Measurements from ENCODE around the gene TP73. TPM values are rescaled to one million over a fixed set of nuclear protein-coding genes. Genes with fewer than 3 reads are reported as not detected.

The TP73 gene
- total RNA-seq, 2 experiments from 2014 or later, result not detected

- Mint-ChIP-seq H3K4me3 (no peak overlapping the region), H3K36me3 (ENCODE audit: low read depth) (peaks cover 47% of the 10 kb centered on the region), H3K4me1 (ENCODE audit: low read depth) (peaks cover 17% of the 10 kb centered on the region), H3K9me3 (no peaks in the 10 kb centered on the region), H3K27ac (no peak overlapping the region), H3K27me3 (no peaks in the 10 kb centered on the region)
- H3K27ac ChIP-seq (ENCODE audit: low read depth in 1 of 2, low read length in 2 of 2), result no peak overlapping the region
- ChIA-PET CTCF (no interaction called here), POLR2A (no interaction called here)
- H3K9me3 ChIP-seq (ENCODE audit: control insufficient read depth in 1 of 2, insufficient read depth in 1 of 2, low read length in 2 of 2), result no peaks in the 10 kb centered on the region
- peaks cover 9% of the 10 kb centered on the region for H3K4me1 ChIP-seq (ENCODE audit: insufficient read depth, low read length)
- H3K36me3 ChIP-seq (ENCODE audit: insufficient read depth, low read length), result peaks cover 38% of the 10 kb centered on the region
- ATAC-seq (ENCODE audit: poor library complexity), result no peak
- intact Hi-C loops (cut with DNase I, micrococcal nuclease), result no loop called here
- no peaks in the 10 kb centered on the region for H3K27me3 ChIP-seq (ENCODE audit: control insufficient read depth in 1 of 2, insufficient read depth in 2 of 2, low read length in 2 of 2)
- H3K4me3 ChIP-seq (ENCODE audit: low read length), result no peak overlapping the region
- DNase-seq, result no peak
- TF ChIP-seq CTCF (IDR thresholded peaks at IDR 0.05), result no peak
These were observed 8.0 kb upstream of the TP73 start for GRCh38 chr1:3644273-3644672.

DNA sequence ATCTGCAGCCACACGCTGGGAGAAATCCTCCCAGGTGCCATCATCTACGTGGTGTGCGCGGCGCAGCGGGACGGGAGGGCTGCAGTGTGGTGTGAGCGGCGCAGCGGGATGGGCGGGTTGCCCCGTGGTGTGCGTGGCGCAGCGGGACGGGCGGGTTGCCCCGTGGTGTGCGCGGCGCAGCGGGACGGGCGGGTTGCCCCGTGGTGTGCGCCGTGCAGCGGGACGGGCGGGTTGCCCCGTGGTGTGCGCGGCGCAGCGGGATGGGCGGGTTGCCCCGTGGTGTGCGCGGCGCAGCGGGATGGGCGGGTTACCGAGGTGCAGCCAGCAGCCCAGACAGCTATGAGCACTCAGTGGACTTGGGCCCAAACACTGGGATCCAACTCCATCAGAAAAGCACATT lies 7.1 kb upstream of the TP73 start:
- Mint-ChIP-seq H3K27ac (no peak overlapping the region), H3K36me3 (ENCODE audit: low read depth) (peaks cover 47% of the 10 kb centered on the region), H3K9me3 (no peaks in the 10 kb centered on the region), H3K4me3 (no peak overlapping the region), H3K27me3 (peaks cover 5% of the 10 kb centered on the region), H3K4me1 (ENCODE audit: low read depth) (peaks cover 24% of the 10 kb centered on the region)
- Histone ChIP-seq H3K9me3 (ENCODE audit: control insufficient read depth in 1 of 2, insufficient read depth in 1 of 2, low read length in 2 of 2) (no peaks in the 10 kb centered on the region), H3K27ac (ENCODE audit: low read depth in 1 of 2, low read length in 2 of 2) (no peak overlapping the region), H3K27me3 (ENCODE audit: control insufficient read depth in 1 of 2, insufficient read depth in 2 of 2, low read length in 2 of 2) (no peaks in the 10 kb centered on the region), H3K36me3 (ENCODE audit: insufficient read depth, low read length) (peaks cover 38% of the 10 kb centered on the region), H3K4me3 (ENCODE audit: low read length) (no peak overlapping the region), H3K4me1 (ENCODE audit: insufficient read depth, low read length) (peaks cover 15% of the 10 kb centered on the region)
- no peak for ATAC-seq (ENCODE audit: poor library complexity)
- no peak for DNase-seq
- intact Hi-C loops (cut with DNase I, micrococcal nuclease), result loop anchor here in 1 of 2 experiments (5.0 kb wide), 1 partner anchor 77 kb away; no protein-coding TSS in a partner anchor
- POLR2A ChIA-PET, result no interaction called here
- no peak for TF ChIP-seq CTCF (IDR thresholded peaks at IDR 0.05)
- CTCF ChIA-PET, result no interaction called here

DNA sequence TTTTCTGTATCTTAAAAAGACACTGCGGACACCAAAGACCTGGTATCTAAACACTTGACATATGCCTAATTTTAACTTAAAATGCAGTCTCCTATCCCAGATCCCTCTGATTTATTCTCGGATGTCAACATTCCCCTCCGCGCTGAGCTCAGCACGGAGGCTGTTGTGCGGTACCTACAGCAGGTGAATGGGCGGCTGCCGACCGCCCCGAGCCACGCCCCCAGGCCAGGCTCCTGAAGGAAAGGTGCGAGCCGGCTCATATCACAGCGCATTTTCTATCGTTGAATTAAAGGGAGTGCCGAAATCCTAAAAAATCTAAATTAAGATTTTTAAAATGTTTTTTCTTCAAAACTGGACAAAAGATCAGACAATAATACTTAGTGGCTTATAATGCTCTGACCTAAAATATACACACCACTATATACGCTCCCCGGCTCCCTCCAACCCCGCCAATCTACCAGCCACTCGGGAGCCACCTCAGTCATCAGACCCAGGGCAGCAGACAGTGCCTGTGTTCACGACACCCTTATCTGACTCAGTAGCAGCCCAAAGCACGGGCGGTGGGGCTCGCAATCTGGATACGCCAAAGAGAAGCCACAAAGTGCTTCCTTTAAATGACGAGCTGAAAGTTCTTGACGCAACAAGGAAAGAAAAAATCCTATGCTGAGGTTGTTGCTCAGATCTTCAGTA lies 6.5 kb upstream of the TP73 start:
- H3K36me3 Mint-ChIP-seq (ENCODE audit: low read depth), result peaks cover 47% of the 10 kb centered on the region
- ChIA-PET CTCF (interaction anchor here (1.5 kb wide), 1 partner anchor 27 kb away, joined by 4 read pairs; no protein-coding TSS in a partner anchor), POLR2A (no interaction called here)
- Histone ChIP-seq H3K4me1 (ENCODE audit: insufficient read depth, low read length) (peaks cover 20% of the 10 kb centered on the region), H3K27ac (ENCODE audit: low read depth in 1 of 2, low read length in 2 of 2) (no peak overlapping the region), H3K9me3 (ENCODE audit: control insufficient read depth in 1 of 2, insufficient read depth in 1 of 2, low read length in 2 of 2) (peaks cover 0 to 5% of the 10 kb centered on the region in 2 experiments), H3K36me3 (ENCODE audit: insufficient read depth, low read length) (peaks cover 36% of the 10 kb centered on the region), H3K4me3 (ENCODE audit: low read length) (no peak overlapping the region), H3K27me3 (ENCODE audit: control insufficient read depth in 1 of 2, insufficient read depth in 2 of 2, low read length in 2 of 2) (peaks cover 5% of the 10 kb centered on the region in 2 experiments)
- intact Hi-C loops (cut with DNase I, micrococcal nuclease), result loop anchor here in 1 of 2 experiments (5.0 kb wide), 1 partner anchor 76 kb away; no protein-coding TSS in a partner anchor
- H3K27me3 Mint-ChIP-seq, result peaks cover 9% of the 10 kb centered on the region
- no peak for TF ChIP-seq CTCF (IDR thresholded peaks at IDR 0.05)
- no peak for DNase-seq
- no peaks in the 10 kb centered on the region for H3K9me3 Mint-ChIP-seq
- H3K4me3 Mint-ChIP-seq, result no peak overlapping the region
- H3K4me1 Mint-ChIP-seq (ENCODE audit: low read depth), result peaks cover 28% of the 10 kb centered on the region
- no peak overlapping the region for H3K27ac Mint-ChIP-seq
- ATAC-seq (ENCODE audit: poor library complexity), result no peak
